BJ (cell line): ENCODE data around the gene PRKAG2. TPM values are rescaled to one million over a fixed set of nuclear protein-coding genes. Genes with fewer than 3 reads are reported as not detected.

ENCODE experiments used
- CTCF ChIA-PET: fragments of 350-600 bp; formaldehyde crosslinking; extraction: SDS; loops from one replicate; lab custom pipeline; 2021; ENCODE audit warnings: antibody characterized with exemption, inconsistent platforms; lab: Yijun Ruan, JAX
- POLR2A ChIA-PET: fragments of 300-600 bp; sonication (Branson Sonifier 250); formaldehyde crosslinking; extraction: SDS; loops from one replicate; lab custom pipeline; 2021; ENCODE audit warnings: antibody characterized with exemption; lab: Charles Lee
- DNase-seq: peaks from one replicate; pipeline ENCODE4 v3.0.0-alpha.2; 2011; ENCODE audit warnings: low read depth
- H3K27me3 ChIP-seq: 2 replicates; pipeline ENCODE4 v1.6.0; 2011; ENCODE audit warnings: low read length; ENCODE audit not compliant: control insufficient read depth, insufficient read depth
- H3K36me3 ChIP-seq: 2 replicates; pipeline ENCODE4 v1.5.1; 2011; ENCODE audit warnings: low read length; ENCODE audit not compliant: control insufficient read depth, insufficient read depth
- H3K4me3 ChIP-seq: 2 replicates; pipeline ENCODE4 v1.5.1; 2011; ENCODE audit warnings: low read depth, mild to moderate bottlenecking, control low read depth, low read length
- polyA plus RNA-seq: library from polyadenylated mRNA; depleted of rRNA; stranded (reverse); fragments of >200 nt; gene quantifications from 2 replicates; pipeline ENCODE4 v1.2.3, GENCODE V29; 2011; rRNA removed
- small RNA-seq: library from RNA; depleted of rRNA; stranded (forward); fragments of <200 nt; gene quantifications from one replicate; pipeline ENCODE3, GENCODE V24; 2012; ENCODE audit warnings: low replicate concordance, low read depth; ENCODE audit not compliant: insufficient read length
- TF ChIP-seq, protein P1 (sequence below): IDR thresholded peaks from 2 replicates; pipeline ENCODE4 v1.5.1; 2011; ENCODE audit warnings: low read depth, mild to moderate bottlenecking, control low read depth, inconsistent platforms, low read length, moderate library complexity; ENCODE audit not compliant: insufficient read depth

PRKAG2 gene
- polyA plus RNA-seq, 1 experiment: 11.3 TPM

DNA sequence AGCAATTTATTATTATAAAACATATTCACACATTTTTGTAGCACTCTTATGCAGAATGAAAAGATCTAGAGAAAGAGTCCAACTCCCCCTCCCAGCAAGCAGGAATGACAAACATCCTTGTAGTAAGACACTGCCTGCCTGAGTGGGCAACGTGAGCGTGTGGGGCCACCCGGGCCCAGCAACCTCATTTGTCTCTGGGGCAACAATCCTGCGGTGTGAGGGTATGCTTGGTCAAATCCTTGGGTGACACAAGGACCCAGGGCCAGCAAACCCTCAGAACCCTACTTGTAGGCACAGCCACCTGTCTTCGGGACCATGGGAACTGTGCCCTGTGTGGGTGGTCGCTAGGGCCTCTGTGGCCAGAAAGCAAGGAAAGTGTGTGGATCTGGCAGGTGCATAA is 367.9 kb downstream of the PRKAG2 start:
- no peak for DNase-seq
- no peaks in the 10 kb centered on the region for H3K36me3 ChIP-seq
- H3K4me3 ChIP-seq: no peak overlapping the region
- H3K27me3 ChIP-seq: no peaks in the 10 kb centered on the region
- ChIA-PET POLR2A (no interaction called here), CTCF (no interaction called here)
- TF ChIP-seq, protein P1, sequence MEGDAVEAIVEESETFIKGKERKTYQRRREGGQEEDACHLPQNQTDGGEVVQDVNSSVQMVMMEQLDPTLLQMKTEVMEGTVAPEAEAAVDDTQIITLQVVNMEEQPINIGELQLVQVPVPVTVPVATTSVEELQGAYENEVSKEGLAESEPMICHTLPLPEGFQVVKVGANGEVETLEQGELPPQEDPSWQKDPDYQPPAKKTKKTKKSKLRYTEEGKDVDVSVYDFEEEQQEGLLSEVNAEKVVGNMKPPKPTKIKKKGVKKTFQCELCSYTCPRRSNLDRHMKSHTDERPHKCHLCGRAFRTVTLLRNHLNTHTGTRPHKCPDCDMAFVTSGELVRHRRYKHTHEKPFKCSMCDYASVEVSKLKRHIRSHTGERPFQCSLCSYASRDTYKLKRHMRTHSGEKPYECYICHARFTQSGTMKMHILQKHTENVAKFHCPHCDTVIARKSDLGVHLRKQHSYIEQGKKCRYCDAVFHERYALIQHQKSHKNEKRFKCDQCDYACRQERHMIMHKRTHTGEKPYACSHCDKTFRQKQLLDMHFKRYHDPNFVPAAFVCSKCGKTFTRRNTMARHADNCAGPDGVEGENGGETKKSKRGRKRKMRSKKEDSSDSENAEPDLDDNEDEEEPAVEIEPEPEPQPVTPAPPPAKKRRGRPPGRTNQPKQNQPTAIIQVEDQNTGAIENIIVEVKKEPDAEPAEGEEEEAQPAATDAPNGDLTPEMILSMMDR: no peak

DNA sequence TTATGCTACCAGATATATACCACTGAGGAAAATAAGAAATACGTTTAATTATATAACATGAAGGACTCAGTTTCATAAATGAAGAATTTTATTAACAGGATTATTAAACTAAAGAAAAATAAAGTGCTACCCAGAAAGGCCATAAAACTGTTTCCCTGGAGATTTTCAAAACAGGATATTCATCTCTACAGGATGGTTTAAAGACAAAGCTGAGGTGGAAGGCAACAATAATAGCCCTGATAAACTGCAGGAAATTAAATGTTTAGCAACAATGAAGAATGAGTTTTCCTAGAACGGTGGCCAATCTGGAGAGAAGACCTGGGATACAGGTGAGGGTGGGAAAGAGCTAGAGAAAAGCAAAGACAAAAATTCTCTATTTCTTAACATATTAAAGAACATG is 369.1 kb downstream of the PRKAG2 start:
- ChIA-PET CTCF (interaction anchor here (1.2 to 1.4 kb wide), 2 partner anchors 37 to 247 kb away, joined by 3 to 5 read pairs; no protein-coding TSS in a partner anchor), POLR2A (no interaction called here)
- TF ChIP-seq, protein P1: no peak
- DNase-seq: no peak
- no peaks in the 10 kb centered on the region for H3K36me3 ChIP-seq
- no peaks in the 10 kb centered on the region for H3K27me3 ChIP-seq
- no peak overlapping the region for H3K4me3 ChIP-seq

DNA sequence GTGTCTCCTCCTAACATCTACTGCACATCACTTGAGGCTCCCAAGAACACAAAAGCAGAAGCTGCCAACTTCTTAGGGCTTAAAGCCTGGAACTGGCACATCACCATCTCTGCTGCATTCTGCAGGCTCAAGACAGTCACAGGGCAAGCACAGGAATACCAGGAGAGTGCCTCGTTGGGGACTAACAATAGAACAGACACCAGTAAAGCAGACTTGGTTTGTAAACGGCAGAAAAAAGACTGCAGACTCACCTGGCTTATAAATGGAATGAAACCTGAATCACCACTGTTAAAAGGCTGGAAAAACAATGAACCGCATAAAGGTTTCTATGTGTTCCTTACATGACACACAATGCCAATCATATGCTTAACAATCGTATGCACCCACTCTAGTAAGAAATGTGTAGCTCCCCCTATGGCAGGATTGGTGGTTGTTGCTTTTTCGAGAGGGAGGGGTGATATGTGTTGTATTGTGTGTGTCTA is 370.0 kb downstream of the PRKAG2 start:
- no peaks in the 10 kb centered on the region for H3K27me3 ChIP-seq
- DNase-seq: no peak
- H3K4me3 ChIP-seq: no peak overlapping the region
- CTCF ChIA-PET: interaction anchor here (1.5 kb wide), 2 partner anchors 9 to 125 kb away, joined by 3 to 4 read pairs; no protein-coding TSS in a partner anchor
- H3K36me3 ChIP-seq: no peaks in the 10 kb centered on the region
- POLR2A ChIA-PET: no interaction called here
- TF ChIP-seq, protein P1: no peak

Small RNA genes lying within 50 kb of the gene (small RNA-seq; reads per million reads assigned to genes)
- gene RF00019 (not detected), gene RNU6-604P (not detected)

Other genes starting within 250 kb of the PRKAG2 start
- gene GALNTL5, start 79.3 kb upstream of the PRKAG2 start, polyA plus RNA-seq: not detected in 2 replicates
- 18.7 and 28.8 TPM in 2 replicates for gene GALNT11, start 148.6 kb upstream of the PRKAG2 start, polyA plus RNA-seq